Mammary epithelial cell (primary cell): ENCODE data around the gene GUCD1.

Experiments used
- CTCF ChIP-seq, 2 donors: IDR thresholded peaks in 1 of 2; conservative IDR thresholded peaks in 1 of 2; 2 replicates each; pipeline ENCODE4 v1.5.1; 2011 to 2012; ENCODE audit warnings: inconsistent platforms in 2 of 2, low read length in 2 of 2, mild to moderate bottlenecking in 2 of 2, control low read depth in 1 of 2, low read depth in 1 of 2; ENCODE audit not compliant: insufficient read depth in 1 of 2; ENCODE audit errors: extremely low read depth in 1 of 2
- EZH2 ChIP-seq: IDR thresholded peaks from 2 replicates; pipeline ENCODE4 v1.6.1; 2012; ENCODE audit warnings: low read length, inconsistent platforms, borderline replicate concordance

- TF ChIP-seq CTCF (conservative IDR thresholded peaks at IDR 0.05 in 1 of 2, IDR thresholded peaks at IDR 0.05 in 1 of 2; ENCODE audit: extremely low read depth in 1 of 2, insufficient read depth in 1 of 2, low read depth in 1 of 2, low read length in 2 of 2) (no peak), EZH2 (no peak)
Measured at GRCh38 chr22:24495365-24495675, 59.6 kb downstream of the GUCD1 start.
